ENCODE measurements around the gene POMC.

The POMC gene

GRCh38 chr2:25178976-25179375 lies 10.6 kb upstream of the POMC start:
- Histone ChIP-seq H3K9me2 (ENCODE audit: low read depth, low read length) (no peaks in the 10 kb centered on the region), H3K4me3 (ENCODE audit: low read depth, low read length, poor library complexity, severe bottlenecking) (no peak overlapping the region), H3K27ac (ENCODE audit: low read depth, low read length, poor library complexity, severe bottlenecking) (no peak overlapping the region), H3K79me2 (ENCODE audit: insufficient read depth, low read length) (no peaks in the 10 kb centered on the region), H3F3A (ENCODE audit: insufficient read depth, low read length) (no peaks in the 10 kb centered on the region), H4K20me1 (ENCODE audit: insufficient read depth, low read length) (no peaks in the 10 kb centered on the region), H3K4me2 (ENCODE audit: low read length) (no peak overlapping the region), H3K36me3 (ENCODE audit: insufficient read depth, low read length) (no peaks in the 10 kb centered on the region), H3K9ac (ENCODE audit: low read length) (no peak overlapping the region), H3K4me1 (ENCODE audit: insufficient read depth, low read length, severe bottlenecking) (no peaks in the 10 kb centered on the region), H2AFZ (ENCODE audit: low read length) (no peak overlapping the region), H3K9me3 (ENCODE audit: low read length) (no peaks in the 10 kb centered on the region), H3K27me3 (ENCODE audit: insufficient read depth, low read length) (no peaks in the 10 kb centered on the region; the same call in 1 of the 2 replicates)
- TF ChIP-seq EZH2 (IDR thresholded peaks at IDR 0.05; ENCODE audit: borderline replicate concordance, low read length) (no peak), CTCF (IDR thresholded peaks at IDR 0.05; ENCODE audit: low read length) (no peak)

DNA sequence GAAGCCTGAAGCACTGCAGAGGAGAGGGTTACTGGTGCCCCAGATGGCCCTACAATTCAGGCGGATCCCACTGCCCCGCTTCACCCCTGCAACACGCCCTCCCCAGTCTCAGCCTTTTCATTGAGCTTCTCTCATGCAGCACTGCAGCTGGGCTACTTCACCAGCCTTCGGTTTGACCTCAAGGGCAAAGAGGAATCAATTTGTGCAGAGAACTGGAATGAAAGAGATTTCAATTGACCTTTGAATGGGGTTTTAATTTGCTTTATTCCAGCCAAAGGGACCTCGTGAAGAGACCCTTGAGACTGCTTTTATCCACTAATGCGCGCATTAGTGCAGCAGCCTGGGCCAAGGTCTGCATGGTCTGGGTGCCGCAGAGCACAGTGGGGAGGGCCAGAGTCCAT lies 8.8 kb upstream of the POMC start:
- Histone ChIP-seq H3K36me3 (ENCODE audit: insufficient read depth, low read length) (no peaks in the 10 kb centered on the region), H3K4me1 (ENCODE audit: insufficient read depth, low read length, severe bottlenecking) (no peaks in the 10 kb centered on the region), H3K79me2 (ENCODE audit: insufficient read depth, low read length) (no peaks in the 10 kb centered on the region), H3K27me3 (ENCODE audit: insufficient read depth, low read length) (no peaks in the 10 kb centered on the region; the same call in 1 of the 2 replicates), H4K20me1 (ENCODE audit: insufficient read depth, low read length) (no peaks in the 10 kb centered on the region), H3K4me2 (ENCODE audit: low read length) (no peak overlapping the region), H3K9ac (ENCODE audit: low read length) (no peak overlapping the region), H3K27ac (ENCODE audit: low read depth, low read length, poor library complexity, severe bottlenecking) (no peak overlapping the region), H2AFZ (ENCODE audit: low read length) (no peak overlapping the region), H3K4me3 (ENCODE audit: low read depth, low read length, poor library complexity, severe bottlenecking) (no peak overlapping the region), H3K9me2 (ENCODE audit: low read depth, low read length) (no peaks in the 10 kb centered on the region), H3F3A (ENCODE audit: insufficient read depth, low read length) (no peaks in the 10 kb centered on the region), H3K9me3 (ENCODE audit: low read length) (no peaks in the 10 kb centered on the region)
- no peak for TF ChIP-seq EZH2 (IDR thresholded peaks at IDR 0.05; ENCODE audit: borderline replicate concordance, low read length)
- TF ChIP-seq CTCF (IDR thresholded peaks at IDR 0.05; ENCODE audit: low read length), result no peak

- Histone ChIP-seq H3K9me3 (ENCODE audit: low read length) (no peaks in the 10 kb centered on the region), H3F3A (ENCODE audit: insufficient read depth, low read length) (no peaks in the 10 kb centered on the region), H3K9ac (ENCODE audit: low read length) (no peak overlapping the region), H3K27ac (ENCODE audit: low read depth, low read length, poor library complexity, severe bottlenecking) (no peak overlapping the region), H2AFZ (ENCODE audit: low read length) (no peak overlapping the region), H3K4me3 (ENCODE audit: low read depth, low read length, poor library complexity, severe bottlenecking) (no peak overlapping the region), H3K27me3 (ENCODE audit: insufficient read depth, low read length) (no peaks in the 10 kb centered on the region; the same call in 1 of the 2 replicates), H3K36me3 (ENCODE audit: insufficient read depth, low read length) (no peaks in the 10 kb centered on the region), H4K20me1 (ENCODE audit: insufficient read depth, low read length) (no peaks in the 10 kb centered on the region), H3K79me2 (ENCODE audit: insufficient read depth, low read length) (no peaks in the 10 kb centered on the region), H3K4me1 (ENCODE audit: insufficient read depth, low read length, severe bottlenecking) (no peaks in the 10 kb centered on the region), H3K4me2 (ENCODE audit: low read length) (no peak overlapping the region), H3K9me2 (ENCODE audit: low read depth, low read length) (no peaks in the 10 kb centered on the region)
- TF ChIP-seq CTCF (IDR thresholded peaks at IDR 0.05; ENCODE audit: low read length) (no peak), EZH2 (IDR thresholded peaks at IDR 0.05; ENCODE audit: borderline replicate concordance, low read length) (no peak)
These were observed 8.3 kb upstream of the POMC start for GRCh38 chr2:25176541-25177181.

Data from OCI-LY1 (cell line).